IPS-11a (cell line): ENCODE results near the gene MARVELD1.

ENCODE experiments used
- H3K4me3 ChIP-seq: one replicate; pipeline ENCODE4 v1.5.1; 2013; ENCODE audit warnings: low read depth, low read length, control low read depth

MARVELD1 gene

DNA sequence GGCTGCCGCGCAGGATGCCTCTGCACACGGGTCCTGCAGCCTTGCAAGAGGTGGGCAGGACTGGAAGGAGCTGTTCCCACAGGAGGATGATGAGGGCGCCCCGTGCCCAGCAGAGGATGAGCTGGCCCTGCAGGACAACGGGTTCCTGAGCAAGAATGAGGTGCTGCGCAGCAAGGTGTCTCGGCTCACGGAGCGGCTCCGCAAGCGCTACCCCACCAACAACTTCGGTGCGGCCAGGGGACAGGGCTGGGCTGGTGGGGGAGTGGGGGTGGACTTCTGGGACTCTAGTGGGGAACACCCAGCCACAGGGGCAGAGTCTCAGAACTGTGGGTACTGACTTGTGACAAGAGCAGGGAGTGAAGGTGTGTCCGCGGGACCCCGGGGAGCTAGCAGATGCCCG is 39.4 kb downstream of the MARVELD1 start:
- no peak overlapping the region for H3K4me3 ChIP-seq

DNA sequence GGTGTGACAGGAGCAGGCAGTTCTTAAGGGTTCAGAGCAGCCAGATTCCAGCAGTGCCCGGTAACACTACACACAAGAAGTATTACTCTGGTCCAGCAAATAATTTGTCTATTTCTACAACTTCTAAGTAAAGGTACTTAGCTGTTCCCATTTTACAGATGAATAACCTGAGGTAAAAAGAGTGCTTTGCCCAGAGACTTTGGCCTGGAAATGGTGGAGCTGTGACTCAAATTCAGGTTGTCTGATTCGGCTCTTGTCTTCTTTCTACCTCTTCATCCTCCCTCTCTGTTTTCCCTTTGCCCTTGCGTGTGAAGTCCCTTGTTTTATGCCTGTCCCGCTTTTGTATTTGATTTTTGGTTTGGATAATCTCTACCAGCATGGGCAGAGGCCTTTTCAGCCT is 41.2 kb downstream of the MARVELD1 start:
- H3K4me3 ChIP-seq: no peak overlapping the region

DNA sequence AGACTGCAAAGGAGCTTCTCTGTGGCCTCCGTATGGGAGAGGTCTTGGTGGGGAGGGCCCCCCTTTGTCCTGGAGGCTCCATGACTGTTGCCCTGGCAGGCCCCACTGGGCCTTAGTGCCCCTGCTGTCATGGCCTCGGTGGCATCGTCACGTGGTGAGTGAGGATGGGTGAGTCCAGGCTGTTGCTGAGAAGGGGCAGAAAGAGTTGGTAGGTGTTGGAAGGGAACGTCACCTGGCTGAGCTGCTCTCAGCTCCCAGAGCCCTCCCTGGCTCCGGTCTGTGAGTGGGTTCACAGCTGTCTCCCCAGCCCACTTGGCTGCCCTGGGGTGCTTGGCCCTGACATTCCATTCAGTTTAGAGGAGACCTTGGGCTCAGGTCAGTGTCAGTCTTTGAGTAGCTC is 42.2 kb downstream of the MARVELD1 start:
- no peak overlapping the region for H3K4me3 ChIP-seq

DNA sequence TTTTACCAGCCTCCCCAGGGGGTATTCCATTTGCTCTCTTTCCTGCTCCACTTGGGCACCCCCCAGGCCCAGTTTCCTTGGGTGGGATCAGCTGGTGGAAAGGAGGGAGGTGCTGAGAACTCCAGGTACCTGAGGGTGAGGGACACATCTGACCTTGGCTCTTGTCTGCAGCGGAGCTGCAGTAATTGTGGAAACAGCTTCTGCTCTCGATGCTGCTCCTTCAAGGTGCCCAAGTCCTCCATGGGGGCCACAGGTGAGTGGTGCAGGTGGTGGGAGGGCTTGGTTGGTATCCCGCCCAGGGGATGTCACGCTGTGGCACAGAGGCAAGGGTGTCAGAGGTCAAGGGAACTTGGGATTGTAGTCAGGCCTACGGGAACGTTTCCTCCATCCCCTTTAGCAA is 43.9 kb downstream of the MARVELD1 start:
- no peak overlapping the region for H3K4me3 ChIP-seq

DNA sequence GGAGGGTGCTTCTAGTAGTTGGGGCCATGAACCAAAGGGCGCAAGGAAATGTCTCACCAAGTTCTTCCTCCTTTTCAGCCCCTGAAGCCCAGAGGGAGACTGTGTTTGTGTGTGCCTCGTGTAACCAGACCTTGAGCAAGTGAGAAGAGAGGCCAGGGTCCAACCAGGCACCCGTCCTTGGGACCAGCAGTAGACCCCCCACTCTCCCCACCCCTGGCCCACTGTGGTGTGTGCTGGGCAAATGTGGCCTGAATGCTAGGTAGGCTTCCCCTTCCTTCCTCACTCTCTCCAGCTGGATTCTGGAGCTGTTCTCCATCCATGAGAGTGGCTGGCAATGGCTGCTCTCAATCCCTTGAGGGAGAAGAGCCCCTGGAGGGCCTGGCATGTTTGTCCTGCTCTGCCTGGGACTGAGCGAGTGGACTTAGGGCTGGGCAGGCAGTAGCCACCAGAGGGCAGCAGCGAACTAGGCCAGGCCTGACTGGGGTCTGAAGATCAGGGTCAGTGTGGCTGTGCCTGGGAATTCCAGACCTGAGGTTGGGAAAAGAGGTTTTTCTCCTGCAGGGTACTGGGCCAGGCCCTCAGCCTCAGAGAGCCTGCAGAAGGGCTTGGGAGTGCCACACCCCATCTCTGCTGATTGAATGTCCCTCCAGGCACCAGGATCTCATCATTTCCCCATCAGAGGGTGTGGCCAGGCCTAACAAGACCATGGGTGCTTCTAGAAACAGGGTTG is 45.8 kb downstream of the MARVELD1 start:
- no peak overlapping the region for H3K4me3 ChIP-seq

DNA sequence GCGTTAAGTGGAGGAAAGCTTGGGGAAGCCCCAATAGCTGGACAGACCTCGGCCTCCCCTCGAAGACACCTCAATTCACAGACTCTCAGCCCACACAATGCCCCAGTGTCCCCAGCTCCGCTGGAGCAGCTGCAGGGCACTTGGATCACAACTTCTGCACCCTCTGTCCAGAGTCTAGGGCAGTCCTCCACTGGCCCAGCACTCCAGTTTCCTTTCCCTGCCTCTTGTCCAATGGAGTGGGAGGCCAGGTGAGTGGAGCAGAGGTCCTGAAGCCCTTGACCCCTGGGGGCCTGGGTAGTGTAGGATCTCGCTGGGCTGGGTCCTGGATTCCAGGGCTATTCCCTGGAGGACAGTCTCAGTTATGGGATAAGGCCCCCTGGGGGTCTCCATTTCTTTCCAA is 46.4 kb downstream of the MARVELD1 start:
- H3K4me3 ChIP-seq: no peak overlapping the region

DNA sequence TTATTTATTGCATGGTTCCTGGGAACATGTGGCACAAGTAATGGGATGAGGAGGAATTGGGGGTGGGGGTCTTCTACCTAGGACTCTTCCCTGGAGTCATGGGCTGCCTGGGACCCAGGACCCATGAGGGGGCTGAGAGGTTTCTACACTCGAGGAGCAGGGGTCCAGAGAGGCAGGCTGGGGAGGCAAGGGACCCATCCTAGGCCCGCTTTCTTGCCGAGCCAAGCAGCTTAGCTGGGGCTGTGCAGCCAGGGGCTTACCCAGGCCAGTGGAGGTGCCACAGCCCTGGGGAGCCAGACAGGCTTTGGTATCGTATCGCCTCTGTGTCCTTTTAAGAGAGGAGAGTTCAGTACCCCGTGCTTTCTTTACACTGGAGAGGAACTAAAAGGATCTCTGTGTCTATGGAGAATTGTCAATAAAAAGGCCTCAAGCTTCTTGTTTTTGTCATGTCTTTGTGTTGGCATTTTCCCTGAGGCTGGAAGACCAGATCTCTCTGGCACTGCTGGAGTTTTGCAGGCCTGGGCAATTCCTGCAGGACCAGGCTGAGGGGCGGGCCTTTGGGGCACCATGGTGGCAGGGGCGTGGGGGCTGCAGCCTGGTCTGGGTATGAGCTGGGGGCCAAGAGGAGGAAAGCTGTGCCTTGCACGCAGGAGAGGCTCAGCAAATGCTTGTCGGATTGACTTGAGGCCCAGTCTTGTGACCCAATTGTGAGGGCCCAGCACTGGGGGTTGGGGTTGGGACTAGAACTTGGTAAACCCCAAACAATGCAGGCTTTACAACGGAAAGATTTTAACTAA is 47.1 kb downstream of the MARVELD1 start:
- H3K4me3 ChIP-seq: no peak overlapping the region

DNA sequence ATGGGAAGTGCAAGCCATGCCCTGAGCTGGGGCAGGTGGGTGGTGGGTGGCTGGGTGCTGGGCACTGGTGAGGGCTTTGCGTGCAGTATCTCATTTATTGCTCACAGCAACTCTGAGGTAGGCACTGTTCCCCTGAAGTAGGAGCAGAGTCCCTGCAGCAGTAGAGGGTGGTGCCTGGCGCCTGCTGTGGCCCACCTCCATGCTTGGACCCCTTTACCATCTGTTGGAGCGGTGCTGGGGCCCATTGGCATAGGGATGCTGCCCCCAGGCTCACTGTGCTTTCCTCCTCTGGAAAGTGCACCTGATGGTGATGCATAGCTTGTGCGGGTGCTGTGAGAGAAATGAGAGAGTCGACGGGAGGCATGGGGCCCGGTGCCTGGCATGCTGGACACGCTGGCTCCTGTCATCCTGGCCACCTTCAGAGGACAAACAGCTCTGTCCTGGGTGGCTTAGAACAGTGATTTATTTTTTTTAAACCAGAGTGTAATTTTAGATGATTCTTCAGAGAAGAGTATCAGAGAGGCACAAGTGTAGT is 47.9 kb downstream of the MARVELD1 start:
- H3K4me3 ChIP-seq: no peak overlapping the region

DNA sequence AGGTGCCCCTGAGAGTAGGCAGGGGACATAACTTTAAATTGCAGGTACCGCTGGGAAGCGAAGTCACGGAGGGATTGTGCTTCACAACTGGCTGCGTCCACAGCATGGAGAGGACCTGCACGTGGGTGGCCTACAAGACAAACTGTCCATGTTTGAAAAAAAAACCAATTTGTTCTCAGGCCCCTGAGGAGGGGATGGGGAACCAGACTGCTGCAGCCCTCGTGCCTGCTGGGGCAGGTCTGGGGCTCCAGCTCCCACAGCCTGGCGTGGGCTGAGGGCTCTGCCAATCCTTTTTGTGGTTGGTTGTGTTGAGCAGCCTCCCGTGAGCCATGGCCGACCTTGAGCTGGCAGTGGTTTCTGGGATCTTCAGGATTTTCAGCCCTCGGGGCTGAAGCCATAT is 48.5 kb downstream of the MARVELD1 start:
- H3K4me3 ChIP-seq: no peak overlapping the region

DNA sequence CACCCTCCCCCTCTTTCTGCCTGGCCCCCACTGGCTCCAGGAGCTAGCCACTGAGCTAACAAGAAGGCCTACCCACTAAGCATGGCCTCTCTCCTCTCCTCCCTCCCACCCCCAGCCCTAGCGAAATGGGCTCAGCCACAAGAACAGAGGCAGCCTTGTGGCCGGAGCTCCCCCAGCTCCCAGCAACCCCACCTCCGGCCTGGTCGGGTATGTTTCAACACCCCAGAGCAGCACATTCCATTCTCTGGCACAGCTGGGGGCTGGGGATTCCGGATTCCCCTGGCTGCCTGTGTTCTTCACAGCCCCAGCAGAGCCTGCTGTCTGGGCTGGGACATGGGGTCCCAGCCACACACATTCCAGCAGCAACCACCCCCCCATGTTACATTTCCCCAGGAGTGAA is 49.3 kb downstream of the MARVELD1 start:
- H3K4me3 ChIP-seq: no peak overlapping the region

DNA sequence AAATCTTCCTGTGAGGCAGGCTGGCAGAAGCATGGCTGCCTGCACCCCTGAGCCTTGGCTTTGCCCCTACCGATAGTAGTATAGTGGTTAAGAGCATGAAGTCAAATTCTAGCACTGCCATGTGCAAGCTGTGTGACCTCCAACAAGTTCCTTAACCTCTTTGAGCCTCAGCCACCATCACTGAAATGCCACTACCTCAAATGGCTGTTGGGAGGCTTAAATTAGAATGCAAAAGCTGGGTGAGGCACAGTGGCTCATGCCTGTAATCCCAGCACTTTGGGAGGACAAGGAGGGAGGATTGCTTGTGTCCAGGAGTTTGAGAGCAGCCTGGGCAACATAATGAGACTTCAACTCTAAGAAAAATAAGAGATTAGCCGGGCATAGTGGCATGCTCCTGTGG is 49.9 kb downstream of the MARVELD1 start:
- H3K4me3 ChIP-seq: no peak overlapping the region

DNA sequence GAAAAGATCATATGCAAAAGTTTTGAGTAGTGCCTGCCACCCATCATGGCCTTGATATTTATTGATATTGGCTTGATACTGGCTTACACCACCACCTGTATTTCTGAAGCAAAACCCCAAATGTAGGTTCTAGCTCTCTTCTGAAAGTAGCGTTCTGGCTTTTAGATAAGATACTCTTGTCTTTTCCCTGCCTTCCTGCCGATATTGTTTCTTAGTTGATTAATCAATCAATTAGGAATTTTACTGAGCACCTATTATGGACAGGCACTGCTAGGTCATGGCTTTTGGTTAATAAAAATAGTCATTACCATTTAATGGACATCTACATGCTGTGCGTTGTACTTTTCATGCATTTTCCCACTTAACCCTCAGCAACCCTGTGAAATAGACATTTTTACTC is 50.4 kb downstream of the MARVELD1 start:
- H3K4me3 ChIP-seq: no peak overlapping the region

DNA sequence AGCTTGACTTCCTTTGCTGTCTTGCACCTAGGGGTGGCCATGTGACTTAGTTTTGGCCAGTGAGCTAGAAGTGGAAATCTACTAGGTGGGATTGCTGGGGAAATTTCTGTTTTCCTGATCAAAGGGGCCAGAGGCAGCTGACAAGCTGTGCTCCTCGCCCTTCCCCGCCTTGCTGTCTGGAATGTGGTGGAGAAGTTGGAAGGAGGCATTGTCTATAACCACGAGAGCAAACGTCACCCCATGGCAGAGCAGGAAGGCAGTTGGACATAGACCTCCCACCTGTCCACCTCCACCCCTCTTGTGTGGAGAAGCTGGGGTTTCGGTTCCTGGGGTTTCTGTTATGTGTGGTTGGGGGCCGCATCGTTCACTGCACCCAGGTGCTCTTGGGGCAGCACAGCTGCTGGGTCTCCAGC is 51.0 kb downstream of the MARVELD1 start:
- H3K4me3 ChIP-seq: no peak overlapping the region

DNA sequence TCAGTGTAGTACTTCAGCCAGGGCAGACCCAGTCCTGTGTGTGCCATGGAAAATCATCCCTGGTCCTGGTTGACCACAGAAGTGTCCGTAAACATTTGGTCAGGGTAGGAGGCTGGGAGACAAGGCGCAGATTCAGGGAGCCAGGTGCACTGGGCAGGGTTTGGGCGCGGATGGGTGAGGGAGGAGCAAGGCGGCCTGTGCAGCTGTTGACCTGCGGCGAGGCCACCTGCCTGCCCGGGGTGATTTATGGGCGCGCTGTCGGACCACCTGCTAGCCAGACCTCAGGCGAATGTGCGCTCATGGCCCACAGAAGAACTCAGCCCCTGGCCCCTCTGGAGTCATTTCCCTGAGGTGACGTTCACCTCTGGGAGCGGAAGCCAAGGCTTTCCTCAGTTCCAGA is 51.7 kb downstream of the MARVELD1 start:
- no peak overlapping the region for H3K4me3 ChIP-seq

DNA sequence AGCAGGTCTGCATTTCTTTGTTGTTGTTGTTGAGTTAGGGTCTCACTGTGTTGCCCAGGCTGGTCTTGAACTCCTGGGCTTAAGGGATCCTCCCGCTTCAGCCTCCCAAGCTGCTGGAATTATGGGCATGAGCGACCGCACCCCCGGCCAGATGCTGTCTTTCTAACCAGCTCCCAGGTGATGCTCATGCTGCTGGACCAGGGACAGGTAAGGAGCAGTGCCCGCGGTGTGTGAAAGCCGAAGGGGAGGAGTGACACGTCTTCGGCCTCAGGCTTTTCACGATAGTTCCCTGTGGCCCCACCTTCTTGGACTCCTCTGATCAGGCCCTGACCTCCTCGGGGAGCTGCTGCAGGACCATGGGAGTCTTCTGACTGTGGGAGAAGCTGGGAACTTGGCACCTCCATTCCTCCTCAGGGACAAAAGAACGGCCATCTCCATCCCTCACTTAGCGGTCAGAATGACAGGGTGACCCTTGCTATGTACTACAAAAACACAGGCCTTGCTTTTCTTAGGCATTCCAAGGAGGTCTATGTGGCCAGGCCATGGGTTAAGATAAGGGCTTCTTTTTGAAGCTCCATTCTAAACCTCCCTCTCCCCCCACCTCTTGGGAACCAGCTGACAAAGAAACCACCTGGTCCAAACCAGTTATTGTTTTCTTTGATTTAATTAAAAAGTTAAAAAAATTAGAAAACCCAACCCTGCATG is 52.7 kb downstream of the MARVELD1 start:
- H3K4me3 ChIP-seq: no peak overlapping the region

DNA sequence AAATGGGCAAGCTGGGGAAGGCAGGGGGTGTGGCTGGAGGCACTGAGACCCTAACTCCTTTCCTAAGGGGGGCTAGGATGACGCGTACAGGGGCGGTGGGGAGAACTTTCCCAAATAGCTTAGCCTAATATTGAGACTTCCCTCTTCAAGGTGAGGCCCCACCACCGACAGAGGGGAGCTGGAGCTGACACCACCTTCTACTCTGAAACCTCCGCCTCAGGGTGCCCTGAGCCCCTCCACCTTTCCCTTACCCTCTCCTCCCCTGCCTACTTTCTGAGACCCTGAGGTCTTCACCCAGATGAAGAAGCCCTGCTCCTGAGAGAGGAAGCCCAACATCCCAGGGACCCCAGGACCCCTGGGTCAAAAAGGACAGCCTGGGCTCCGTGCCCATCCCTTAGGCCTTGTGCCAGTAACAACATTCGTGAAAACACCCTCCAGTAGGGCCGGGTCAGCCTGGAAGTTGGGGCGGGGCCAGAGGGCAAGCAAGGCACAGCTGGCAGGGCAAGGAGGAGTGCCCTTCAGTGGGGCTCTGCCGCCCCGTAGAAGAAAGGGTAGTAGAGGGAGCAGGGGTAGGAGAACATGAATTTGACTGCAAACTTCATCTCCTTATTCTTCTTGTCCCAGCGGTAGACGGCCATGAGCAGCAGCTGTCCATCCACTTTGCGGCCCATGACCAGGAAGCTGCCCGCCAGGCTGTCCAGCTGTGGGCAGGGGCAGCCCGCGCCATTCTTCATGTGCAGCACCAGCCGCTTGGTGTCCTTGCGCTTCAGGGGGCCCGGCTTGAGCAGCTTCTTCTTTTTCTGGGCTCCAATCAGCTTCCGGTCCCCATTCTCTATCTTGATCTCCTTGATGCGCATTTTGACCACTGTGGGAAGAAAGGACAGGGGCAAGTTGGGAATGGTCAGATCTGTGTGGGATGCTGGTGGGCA is 53.7 kb downstream of the MARVELD1 start:
- no peak overlapping the region for H3K4me3 ChIP-seq
